ENCODE results near the gene ADISSP. TPM values are rescaled to one million over a fixed set of nuclear protein-coding genes. Genes with fewer than 3 reads are reported as not detected.
A peak's percentile ranks its signal among the peaks of the same experiment; 100 is the strongest.

Gene ADISSP
- total and polyA plus RNA-seq, 8 donors: 5.0 to 16.0 (median 11.3) TPM

- Histone ChIP-seq H3K27me3 (no peaks in the 10 kb centered on the region), H3K4me3 (no peak overlapping the region), H3K27ac (no peak overlapping the region), H3K36me3 (no peaks in the 10 kb centered on the region), H3K4me1 (peaks cover 6 to 17% (median 12%) of the 10 kb centered on the region in 3 donors), H3K9me3 (no peaks in the 10 kb centered on the region)
- FAIRE-seq (no peak), ATAC-seq (no peak), DNase-seq (peak in 1 of 6 donors; percentile 26)
- intact Hi-C loops (cut with DNase I): no loop called here
- WGBS, 2 donors: 97 to 98% methylated on average over 13 of the region's 13 CpGs
- TF ChIP-seq CTCF (IDR thresholded peaks at IDR 0.05): no peak
These were observed 34.3 kb upstream of the ADISSP start for GRCh38 chr20:3801846-3802245.

GRCh38 chr20:3801299-3801698, 33.7 kb upstream of the ADISSP start:
- no peaks in the 10 kb centered on the region for H3K9me3 ChIP-seq
- H3K36me3 ChIP-seq: no peaks in the 10 kb centered on the region
- DNase-seq (peak in 1 of 6 donors; percentile 3), ATAC-seq (no peak), FAIRE-seq (no peak)
- H3K27ac ChIP-seq: no peak overlapping the region
- H3K4me1 ChIP-seq: peaks cover 6 to 13% (median 8%) of the 10 kb centered on the region in 3 donors
- intact Hi-C loops (cut with DNase I): no loop called here
- no peak for TF ChIP-seq CTCF (IDR thresholded peaks at IDR 0.05)
- 87 to 96% methylated on average over 4 of the region's 4 CpGs for WGBS, 2 donors
- no peak overlapping the region for H3K4me3 ChIP-seq
- no peaks in the 10 kb centered on the region for H3K27me3 ChIP-seq

GRCh38 chr20:3800878-3801260, 33.3 kb upstream of the ADISSP start:
- Histone ChIP-seq H3K27ac (no peak overlapping the region), H3K36me3 (no peaks in the 10 kb centered on the region), H3K9me3 (no peaks in the 10 kb centered on the region), H3K27me3 (no peaks in the 10 kb centered on the region), H3K4me3 (no peak overlapping the region), H3K4me1 (peaks cover 1 to 9% (median 3%) of the 10 kb centered on the region in 3 donors)
- 94 to 97% methylated on average over 8 of the region's 8 CpGs for WGBS, 2 donors
- ATAC-seq (no peak), DNase-seq (peak in 1 of 6 donors; percentile 21), FAIRE-seq (no peak)
- TF ChIP-seq CTCF (IDR thresholded peaks at IDR 0.05): no peak
- intact Hi-C loops (cut with DNase I): no loop called here

- Histone ChIP-seq H3K4me1 (peaks cover 0 to 7% (median 0%) of the 10 kb centered on the region in 3 donors), H3K9me3 (no peaks in the 10 kb centered on the region), H3K4me3 (no peak overlapping the region), H3K36me3 (no peaks in the 10 kb centered on the region), H3K27me3 (no peaks in the 10 kb centered on the region), H3K27ac (no peak overlapping the region)
- DNase-seq (peak in 1 of 6 donors; percentile 9), ATAC-seq (no peak), FAIRE-seq (no peak)
- TF ChIP-seq CTCF (IDR thresholded peaks at IDR 0.05): no peak
- intact Hi-C loops (cut with DNase I): no loop called here
- 94 to 95% methylated on average over 11 to 18 of the region's 18 CpGs for WGBS, 2 donors
These were observed 32.8 kb upstream of the ADISSP start for GRCh38 chr20:3800256-3800877.

- ATAC-seq: no peak
- no peak overlapping the region for H3K4me3 ChIP-seq
- H3K27me3 ChIP-seq: no peaks in the 10 kb centered on the region
- no peak for TF ChIP-seq CTCF (IDR thresholded peaks at IDR 0.05)
- H3K36me3 ChIP-seq: no peaks in the 10 kb centered on the region
- no peak for DNase-seq
- no peaks in the 10 kb centered on the region for H3K9me3 ChIP-seq
- H3K4me1 ChIP-seq: peaks cover 0 to 7% (median 0%) of the 10 kb centered on the region in 3 donors
- no peak for FAIRE-seq
- no peak overlapping the region for H3K27ac ChIP-seq
- WGBS, 2 donors: 92 to 95% methylated on average over 3 of the region's 3 CpGs
- intact Hi-C loops (cut with DNase I): no loop called here
These were observed 31.3 kb upstream of the ADISSP start for GRCh38 chr20:3798908-3799248.
